Stimulated activated naive CD4-positive, alpha-beta T cell treated with Interleukin-2 at 50 U/mL for 16 hours (primary cell): ENCODE results near the gene CCNA2.

Source experiments
- DNase-seq: peaks from one replicate; lab custom pipeline; 2025; lab: John Stamatoyannopoulos, UW

Gene CCNA2

GRCh38 chr4:121823505-121824170 lies at the start of gene CCNA2:
CCNA2 (minus strand) TSS chr4:121823883; CDS start chr4:121823628, 255 bp downstream.
- peak; percentile 96 for DNase-seq

DNA sequence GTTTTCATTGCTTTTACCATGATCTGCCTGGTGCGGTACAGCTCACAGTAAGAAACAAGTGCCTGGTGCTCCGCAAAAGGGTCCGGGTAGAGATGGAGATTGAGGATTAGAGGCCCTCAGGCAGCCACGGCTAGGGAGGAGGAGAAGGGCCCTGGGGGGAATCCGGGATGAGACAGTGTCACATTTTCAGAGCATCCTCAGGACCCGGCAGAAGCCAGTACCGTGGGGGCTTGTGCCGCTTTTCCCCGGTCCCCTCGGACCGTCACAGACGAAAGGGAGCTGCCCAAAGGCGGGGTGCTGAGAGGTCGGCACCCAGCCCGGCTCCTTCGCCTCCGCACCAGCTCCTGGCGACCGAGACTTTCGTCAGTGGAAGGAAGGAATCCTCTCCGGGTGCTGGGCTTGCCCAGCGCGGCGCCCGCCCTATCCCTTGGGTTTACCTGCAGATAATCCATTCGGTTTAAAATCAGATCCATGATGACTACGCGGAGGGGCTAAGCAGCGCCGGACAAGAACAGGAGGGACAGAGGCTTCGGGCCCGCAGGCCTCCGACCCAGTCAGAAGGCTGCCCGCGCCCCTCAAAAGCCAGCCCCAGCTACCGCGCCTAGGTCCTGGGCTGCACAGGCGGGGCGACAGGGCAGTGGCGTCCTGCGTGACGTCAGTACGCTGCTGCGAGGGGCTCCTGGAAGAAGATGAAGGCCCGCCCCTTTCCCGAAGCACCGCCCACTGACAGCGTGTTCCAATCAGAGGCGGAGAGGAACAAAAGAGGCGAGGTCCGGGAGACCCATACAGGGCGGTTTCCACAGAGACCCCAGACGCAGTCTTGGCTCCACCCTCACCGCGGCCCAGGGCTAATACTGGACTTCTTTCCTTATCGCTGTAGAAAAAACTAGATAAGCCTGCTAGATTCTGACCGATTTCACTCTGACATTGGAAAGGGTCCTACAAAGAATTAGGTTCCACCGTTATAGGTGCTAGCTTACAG lies 46.4 kb upstream of the CCNA2 start, which contains the start of gene BBS7:
Gene BBS7, minus strand, starts transcription at position 634 of the 982 bp plus-strand sequence. Its CDS starts 161 bp downstream, at position 473.
- peak; percentile 95 for DNase-seq

DNA sequence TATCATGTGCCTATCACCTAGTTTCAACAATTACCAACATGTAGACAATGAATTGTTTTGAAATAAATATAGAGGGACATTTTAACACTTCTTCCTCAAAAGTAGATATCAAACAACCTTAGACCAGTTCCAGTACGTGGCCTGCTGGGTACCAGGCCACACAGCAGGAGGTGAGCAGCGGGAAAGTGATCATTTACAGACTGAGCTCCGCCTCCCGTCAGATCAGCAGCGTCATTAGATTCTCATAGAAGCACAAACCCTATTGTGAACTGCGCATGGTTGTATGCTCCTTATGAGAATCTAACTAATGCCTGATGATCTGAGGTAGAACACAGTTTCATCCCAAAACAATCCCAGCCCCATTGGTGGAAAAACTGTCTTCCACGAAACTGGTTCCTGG lies 40.1 kb upstream of the CCNA2 start:
- no peak for DNase-seq

- DNase-seq, result no peak
These were observed 37.7 kb upstream of the CCNA2 start for GRCh38 chr4:121861426-121861825.

- DNase-seq, result no peak
These were observed 36.4 kb upstream of the CCNA2 start for GRCh38 chr4:121860121-121860520.

GRCh38 chr4:121851354-121851753 lies 27.7 kb upstream of the CCNA2 start:
- no peak for DNase-seq

- no peak for DNase-seq
These were observed 23.0 kb upstream of the CCNA2 start for GRCh38 chr4:121846662-121847061.

DNA sequence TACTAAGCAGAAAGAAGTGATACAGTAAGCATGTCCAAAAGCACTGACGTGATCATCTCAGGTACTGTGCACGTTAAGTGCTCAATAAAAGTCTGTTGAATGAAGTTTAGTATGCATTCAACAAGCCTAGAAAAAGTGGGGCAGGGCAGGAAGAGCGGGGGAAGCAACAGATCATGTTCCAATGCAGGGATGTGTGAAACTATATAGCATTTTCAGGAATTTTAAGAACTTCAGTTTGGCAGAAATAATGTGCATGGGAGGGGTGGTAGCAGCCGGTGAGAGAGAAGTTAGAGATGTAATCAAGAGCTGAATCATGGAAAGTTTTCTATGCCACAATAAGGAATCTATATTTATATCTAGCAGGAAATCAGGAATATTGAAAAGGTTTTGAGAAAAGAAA lies 19.2 kb upstream of the CCNA2 start:
- no peak for DNase-seq

- DNase-seq, result no peak
These were observed 14.5 kb upstream of the CCNA2 start for GRCh38 chr4:121838136-121838535.

- DNase-seq, result no peak
These were observed 5.8 kb upstream of the CCNA2 start for GRCh38 chr4:121829511-121829910.

DNA sequence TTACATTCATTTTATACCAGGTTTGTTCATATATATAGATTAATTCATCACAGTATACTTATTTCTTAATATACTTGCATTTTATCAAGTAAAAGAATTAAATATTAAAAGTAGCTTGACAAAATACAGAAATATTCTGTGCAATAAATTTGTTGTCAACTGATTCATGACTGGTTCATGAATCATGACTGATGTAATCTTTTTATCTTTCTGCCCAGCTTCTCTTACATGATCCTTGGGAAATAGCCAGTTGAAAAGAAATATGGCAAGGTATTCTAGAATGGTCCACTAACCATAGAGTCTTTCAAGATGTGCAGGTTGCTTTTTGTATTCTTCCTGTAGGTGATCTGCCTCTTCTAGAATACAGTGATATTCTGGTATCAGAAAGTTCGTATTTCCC lies 4.2 kb upstream of the CCNA2 start:
- no peak for DNase-seq

DNA sequence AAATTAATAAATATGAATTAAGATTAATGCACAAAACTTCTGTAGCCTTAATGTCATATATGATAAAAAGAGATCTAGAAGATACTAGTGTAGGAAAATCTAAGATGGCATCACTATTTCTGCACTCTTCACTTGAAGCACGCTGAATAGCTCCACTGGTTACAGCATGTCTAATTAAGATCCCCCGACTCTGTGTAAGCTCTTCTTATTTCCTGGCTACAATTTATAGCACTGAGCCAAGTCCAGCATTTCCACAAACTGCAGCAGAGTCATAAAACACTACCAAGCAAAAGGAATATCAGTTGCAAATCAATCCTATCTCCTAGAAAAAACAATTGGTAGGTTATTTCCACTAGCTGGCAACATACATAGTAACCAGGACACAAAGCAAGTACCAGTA lies 1.3 kb upstream of the CCNA2 start:
- no peak for DNase-seq

- DNase-seq, result no peak
These were observed 466 bp upstream of the CCNA2 start for GRCh38 chr4:121824171-121824527.

DNA sequence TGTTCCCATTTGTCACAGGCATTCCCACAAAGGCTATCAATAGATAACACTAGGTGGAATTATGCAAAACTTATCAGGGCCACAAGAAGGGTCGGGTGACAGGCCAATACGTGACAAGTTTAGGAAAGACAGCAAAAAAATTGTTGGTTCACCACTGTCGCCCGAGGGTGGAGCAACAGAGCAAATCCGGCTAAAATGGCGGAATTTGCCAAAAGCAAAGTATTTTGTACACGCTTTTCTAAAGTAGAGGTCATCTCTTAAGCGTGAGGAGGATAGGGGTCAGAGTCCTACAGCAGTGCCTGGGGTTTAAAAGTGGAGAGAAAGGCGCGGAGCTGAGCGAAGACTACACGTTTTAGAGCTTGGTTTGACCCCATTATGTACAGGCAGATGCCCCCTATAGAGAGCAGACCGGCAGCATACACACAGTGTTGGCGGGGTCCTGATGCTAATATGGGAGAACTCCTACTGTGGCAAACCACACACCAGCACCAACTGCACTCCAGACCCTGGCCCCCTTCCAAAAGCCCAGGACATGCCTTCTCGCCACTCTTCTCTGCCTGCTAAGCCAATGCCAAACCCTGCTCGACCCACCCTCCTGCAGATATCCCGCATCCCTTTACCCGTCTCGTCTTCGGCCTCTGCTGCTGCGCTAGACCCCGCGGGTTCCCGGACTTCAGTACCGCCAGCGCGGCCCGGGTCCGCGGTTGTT lies 733 bp downstream of the CCNA2 start:
- peak; percentile 1 for DNase-seq

DNA sequence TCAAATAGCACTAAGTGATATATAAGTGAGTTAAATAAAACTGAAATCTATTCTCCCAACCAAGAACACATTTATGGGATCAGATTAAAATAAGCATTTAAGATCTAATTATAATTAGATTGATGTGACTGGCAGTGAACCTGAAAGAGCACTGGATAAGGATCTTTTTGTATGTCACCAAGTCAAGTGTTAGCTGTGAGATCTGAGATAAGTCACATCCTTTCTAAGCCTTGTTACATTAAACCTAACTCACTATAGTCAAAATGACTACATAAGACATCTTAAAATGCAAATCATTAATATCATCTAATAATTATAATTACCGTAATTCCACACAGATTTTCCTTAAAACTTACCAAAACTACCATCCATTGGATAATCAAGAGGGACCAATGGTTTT lies 1.6 kb downstream of the CCNA2 start:
- no peak for DNase-seq

DNA sequence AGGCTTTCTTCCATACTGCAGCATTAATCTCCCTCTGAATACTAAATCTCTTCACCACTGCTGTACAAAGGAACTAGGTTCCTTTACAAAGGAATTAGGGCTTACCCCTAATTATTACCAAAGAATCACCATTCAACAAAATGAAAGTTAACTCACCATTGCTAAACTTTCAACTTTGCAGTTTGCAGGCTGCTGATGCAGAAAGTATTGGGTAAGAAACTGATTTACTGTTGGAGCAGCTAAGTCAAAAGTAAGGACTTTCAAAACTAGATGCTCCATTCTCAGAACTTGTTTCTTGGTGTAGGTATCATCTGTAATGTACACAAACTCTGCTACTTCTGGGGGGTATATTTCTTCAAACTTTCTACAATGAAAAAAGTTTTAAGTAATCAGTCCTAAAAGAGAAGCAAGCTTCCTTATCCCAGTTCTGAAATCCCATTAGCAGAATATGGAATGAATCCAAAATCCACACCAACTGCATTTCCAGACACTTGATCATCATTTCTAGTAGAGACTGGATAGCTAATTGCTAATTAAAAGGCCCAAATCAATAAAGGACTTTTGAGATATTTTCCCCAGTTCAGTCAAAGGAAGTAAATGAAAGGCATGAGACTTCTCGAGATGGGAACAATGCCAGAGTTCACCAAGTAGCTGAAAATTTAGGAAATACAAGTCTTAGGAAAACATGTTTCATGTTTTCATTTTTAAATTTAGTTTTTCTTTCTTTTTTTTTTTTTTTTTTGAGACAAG lies 4.3 kb downstream of the CCNA2 start:
- DNase-seq, result no peak

DNA sequence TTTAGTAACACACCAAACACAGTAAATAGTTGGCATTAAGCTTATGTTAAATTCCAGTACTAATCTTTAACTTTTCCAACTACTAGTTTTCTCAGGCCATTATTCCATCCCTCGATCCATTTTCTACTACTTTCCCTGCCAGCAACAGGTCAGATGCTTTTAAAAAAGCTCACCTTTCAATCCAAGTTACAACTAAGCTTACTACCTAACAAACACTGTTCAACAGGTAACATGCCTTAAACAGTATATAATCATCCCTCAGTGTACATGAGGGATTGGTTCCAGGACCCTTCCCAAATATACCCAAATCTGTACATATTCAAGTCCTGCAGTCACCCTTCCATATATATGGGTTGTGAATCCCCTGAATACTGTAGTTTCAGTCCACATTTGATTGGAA lies 5.5 kb downstream of the CCNA2 start:
- DNase-seq, result no peak

DNA sequence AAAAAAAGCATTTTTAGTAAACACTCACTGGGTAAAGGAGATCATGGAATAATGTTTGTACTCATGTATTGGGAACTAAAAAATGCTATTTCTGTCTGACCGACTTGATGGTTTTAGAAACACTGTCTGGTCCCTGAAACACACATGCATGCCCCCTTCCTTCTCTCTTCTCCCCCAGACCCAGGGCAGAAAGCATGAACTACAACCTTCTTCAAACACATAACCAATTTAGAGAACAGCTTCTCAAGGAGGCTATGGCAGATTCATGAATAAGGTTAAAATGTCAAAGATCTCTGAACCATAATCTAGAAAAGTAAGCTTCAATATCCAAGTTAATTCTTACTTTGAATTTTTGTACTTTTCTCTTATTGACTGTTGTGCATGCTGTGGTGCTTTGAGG lies 6.0 kb downstream of the CCNA2 start:
- DNase-seq, result no peak

GRCh38 chr4:121817006-121817405 lies 6.7 kb downstream of the CCNA2 start:
- no peak for DNase-seq

DNA sequence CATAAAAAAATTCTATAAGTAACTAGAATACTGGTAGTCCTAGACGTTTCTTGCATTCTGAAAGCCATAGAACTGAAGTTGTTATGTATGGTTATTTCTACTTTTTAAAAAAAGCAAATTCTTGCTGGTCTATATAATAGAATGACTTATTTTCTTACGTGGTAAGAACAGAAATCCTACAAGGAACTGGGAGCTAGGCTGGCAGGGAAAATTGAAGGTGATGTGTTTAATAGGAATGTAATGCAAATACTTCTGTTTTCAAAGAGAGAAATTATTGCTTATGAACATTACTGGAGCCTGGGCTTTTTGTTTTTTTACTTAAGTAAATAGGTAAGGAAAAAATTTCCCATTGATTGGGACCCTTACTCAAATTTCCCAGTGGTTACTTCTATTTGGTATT lies 8.9 kb downstream of the CCNA2 start:
- DNase-seq, result no peak

DNA sequence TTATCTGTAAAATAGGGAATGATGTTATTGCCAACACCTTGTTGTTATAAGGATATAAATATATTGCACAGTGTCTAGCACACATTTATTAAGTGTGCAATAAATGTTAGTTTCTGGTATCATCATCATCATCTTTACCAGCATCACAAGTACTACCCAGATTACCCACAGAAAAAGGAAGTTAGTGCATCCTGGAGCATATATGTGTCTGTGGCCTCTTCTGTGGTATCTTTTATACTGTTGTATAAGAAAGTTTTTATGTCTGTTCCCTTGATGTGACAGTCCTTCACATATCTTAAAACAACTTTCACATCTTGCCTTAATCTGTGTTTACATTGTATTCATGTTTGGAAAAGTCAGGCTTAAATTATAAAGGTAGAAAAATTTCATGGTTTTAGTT lies 12.6 kb downstream of the CCNA2 start:
- no peak for DNase-seq

GRCh38 chr4:121806411-121806810 lies 17.3 kb downstream of the CCNA2 start:
- no peak for DNase-seq
